HG02763 (cell line): ENCODE measurements around the gene FAM76B.

Experiments used
- ATAC-seq: cut with Tn5 transposase; IDR thresholded peaks from one replicate; pipeline ENCODE4 v1.9.1; 2021; ENCODE audit warnings: mild to moderate bottlenecking, moderate library complexity; ENCODE audit not compliant: unreplicated experiment

The FAM76B gene

GRCh38 chr11:95734009-95734572 is 55.5 kb downstream of the FAM76B start:
- no peak for ATAC-seq

GRCh38 chr11:95732930-95733602 is 56.5 kb downstream of the FAM76B start:
- ATAC-seq: no peak

GRCh38 chr11:95729462-95729861 is 60.1 kb downstream of the FAM76B start:
- no peak for ATAC-seq

- no peak for ATAC-seq
Observed at GRCh38 chr11:95728790-95729189, 60.8 kb downstream of the FAM76B start.

- no peak for ATAC-seq
Observed at GRCh38 chr11:95728094-95728493, 61.5 kb downstream of the FAM76B start.

- ATAC-seq: no peak
Observed at GRCh38 chr11:95727620-95728019, 62.0 kb downstream of the FAM76B start.

- ATAC-seq: no peak
Observed at GRCh38 chr11:95727111-95727510, 62.5 kb downstream of the FAM76B start.

GRCh38 chr11:95725196-95725595 is 64.4 kb downstream of the FAM76B start:
- ATAC-seq: no peak

- ATAC-seq: no peak
Observed at GRCh38 chr11:95723361-95723942, 66.1 kb downstream of the FAM76B start.

- no peak for ATAC-seq
Observed at GRCh38 chr11:95720195-95720594, 69.4 kb downstream of the FAM76B start.
